ENCODE measurements around the gene ADRA2C.

The ADRA2C gene

DNA sequence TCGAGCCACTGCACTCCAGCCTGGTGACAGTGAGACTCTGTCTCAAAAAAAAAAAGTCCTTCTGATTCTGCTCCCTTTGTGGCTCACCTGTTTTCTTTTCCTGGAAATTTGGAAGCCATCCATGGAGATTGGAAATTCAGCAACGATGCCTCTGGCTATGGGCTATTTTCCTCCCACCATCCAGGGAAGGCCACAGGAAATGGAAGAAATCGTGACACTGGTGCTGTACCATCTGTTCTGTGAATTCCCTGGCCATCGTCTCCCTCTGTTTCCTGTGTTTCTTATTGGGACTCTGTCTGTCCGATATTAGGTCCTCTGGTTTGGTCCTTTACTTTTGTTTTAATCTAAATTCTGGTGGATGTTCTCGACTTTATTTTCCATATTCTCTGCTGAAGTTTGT is 29.4 kb upstream of the ADRA2C start:
- Histone ChIP-seq H3K4me3 (ENCODE audit: low read depth, low read length) (no peak overlapping the region), H3K27me3 (ENCODE audit: control insufficient read depth, insufficient read depth, low read length) (no peaks in the 10 kb centered on the region), H3K9me3 (ENCODE audit: control insufficient read depth, insufficient read depth, low read length) (no peaks in the 10 kb centered on the region), H3K9ac (ENCODE audit: low read depth, low read length) (no peak overlapping the region), H3K36me3 (ENCODE audit: control insufficient read depth, insufficient read depth, low read length) (no peaks in the 10 kb centered on the region), H3K4me1 (ENCODE audit: control insufficient read depth, insufficient read depth, low read length) (no peaks in the 10 kb centered on the region)

DNA sequence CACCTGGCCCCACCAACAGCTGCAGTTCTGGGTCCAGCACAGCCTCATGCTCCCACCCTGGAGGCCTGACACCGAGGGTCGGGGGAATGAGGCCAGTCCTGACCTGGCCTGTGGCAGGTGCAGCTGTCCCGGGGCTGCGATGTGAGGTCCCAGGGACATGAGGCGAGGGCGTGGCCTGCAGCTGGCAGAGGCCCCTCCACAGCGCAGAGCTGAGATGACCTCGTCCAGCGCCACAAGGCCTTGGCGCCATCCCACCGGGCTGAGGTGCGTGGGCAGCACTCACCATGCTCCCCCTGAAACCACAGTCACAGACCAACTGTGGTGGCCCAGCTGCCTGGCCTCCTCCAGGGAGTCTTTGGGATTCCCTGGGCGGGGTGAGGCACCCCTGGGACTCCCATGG is 26.6 kb upstream of the ADRA2C start:
- H3K36me3 ChIP-seq (ENCODE audit: control insufficient read depth, insufficient read depth, low read length): no peaks in the 10 kb centered on the region
- no peak overlapping the region for H3K9ac ChIP-seq (ENCODE audit: low read depth, low read length)
- H3K27me3 ChIP-seq (ENCODE audit: control insufficient read depth, insufficient read depth, low read length): no peaks in the 10 kb centered on the region
- H3K9me3 ChIP-seq (ENCODE audit: control insufficient read depth, insufficient read depth, low read length): peaks cover 4% of the 10 kb centered on the region
- H3K4me3 ChIP-seq (ENCODE audit: low read depth, low read length): no peak overlapping the region
- H3K4me1 ChIP-seq (ENCODE audit: control insufficient read depth, insufficient read depth, low read length): no peaks in the 10 kb centered on the region

DNA sequence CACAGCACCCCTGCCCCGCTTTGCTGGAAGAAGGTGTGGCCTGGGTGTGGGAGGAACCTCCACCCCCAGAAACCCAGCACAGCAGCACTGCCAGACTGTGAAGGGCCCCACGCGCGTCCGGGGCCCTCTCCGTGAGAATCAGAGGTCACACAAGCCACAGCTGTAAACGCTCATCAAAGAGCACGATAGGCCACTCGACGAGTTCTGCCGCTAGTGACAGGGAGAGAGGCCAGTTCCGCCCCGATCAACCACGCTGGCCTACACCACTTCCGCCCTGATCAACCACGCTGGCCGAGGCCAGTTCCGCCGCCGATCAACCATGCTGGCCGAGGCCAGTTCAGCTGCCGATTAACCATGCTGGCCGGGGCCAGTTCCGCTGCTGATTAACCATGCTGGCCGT is 25.9 kb upstream of the ADRA2C start:
- peaks cover 2% of the 10 kb centered on the region for H3K4me1 ChIP-seq (ENCODE audit: control insufficient read depth, insufficient read depth, low read length)
- H3K27me3 ChIP-seq (ENCODE audit: control insufficient read depth, insufficient read depth, low read length): peaks cover 2% of the 10 kb centered on the region
- H3K9me3 ChIP-seq (ENCODE audit: control insufficient read depth, insufficient read depth, low read length): peaks cover 4% of the 10 kb centered on the region
- H3K4me3 ChIP-seq (ENCODE audit: low read depth, low read length): no peak overlapping the region
- no peak overlapping the region for H3K9ac ChIP-seq (ENCODE audit: low read depth, low read length)
- no peaks in the 10 kb centered on the region for H3K36me3 ChIP-seq (ENCODE audit: control insufficient read depth, insufficient read depth, low read length)

DNA sequence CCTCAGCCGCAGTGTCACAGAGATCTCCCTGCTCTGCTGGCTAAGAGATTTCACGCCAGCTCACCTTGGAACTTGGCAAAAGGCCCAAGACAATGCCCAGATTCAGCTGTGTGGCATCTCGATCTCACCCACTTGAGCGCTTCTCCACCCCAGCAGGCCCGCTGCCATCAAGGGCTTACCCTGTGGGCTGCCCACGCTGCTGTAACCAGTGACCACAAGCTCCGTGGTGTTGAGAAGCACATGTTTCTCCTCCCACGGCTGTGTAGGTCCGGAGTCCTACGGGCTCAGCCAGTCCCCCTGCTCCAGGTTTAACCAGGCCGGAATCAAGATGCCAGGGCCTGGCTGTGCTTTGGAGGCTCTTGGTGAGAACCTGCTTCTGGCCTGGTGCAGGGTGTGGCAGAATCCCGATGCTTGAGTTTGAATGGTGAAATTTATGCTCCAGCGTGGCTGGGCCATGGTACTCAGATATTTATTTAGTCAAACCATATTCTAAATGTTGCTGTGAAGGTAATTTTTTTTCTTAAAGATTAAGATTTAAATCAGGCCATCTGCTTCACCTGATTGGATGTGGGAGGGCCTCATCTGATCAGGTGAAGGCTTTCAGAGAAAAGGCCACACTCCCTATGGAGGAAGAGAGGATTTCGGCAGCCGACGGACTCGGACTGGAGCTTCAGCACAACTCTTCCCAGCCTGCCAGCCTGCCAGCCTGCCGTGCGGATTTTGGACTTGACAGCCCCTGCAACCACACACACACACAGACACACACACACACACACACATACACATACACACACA is 24.8 kb upstream of the ADRA2C start:
- no peak overlapping the region for H3K4me3 ChIP-seq (ENCODE audit: low read depth, low read length)
- H3K4me1 ChIP-seq (ENCODE audit: control insufficient read depth, insufficient read depth, low read length): peaks cover 12% of the 10 kb centered on the region
- no peaks in the 10 kb centered on the region for H3K36me3 ChIP-seq (ENCODE audit: control insufficient read depth, insufficient read depth, low read length)
- no peak overlapping the region for H3K9ac ChIP-seq (ENCODE audit: low read depth, low read length)
- peaks cover 4% of the 10 kb centered on the region for H3K9me3 ChIP-seq (ENCODE audit: control insufficient read depth, insufficient read depth, low read length)
- H3K27me3 ChIP-seq (ENCODE audit: control insufficient read depth, insufficient read depth, low read length): peaks cover 5% of the 10 kb centered on the region

DNA sequence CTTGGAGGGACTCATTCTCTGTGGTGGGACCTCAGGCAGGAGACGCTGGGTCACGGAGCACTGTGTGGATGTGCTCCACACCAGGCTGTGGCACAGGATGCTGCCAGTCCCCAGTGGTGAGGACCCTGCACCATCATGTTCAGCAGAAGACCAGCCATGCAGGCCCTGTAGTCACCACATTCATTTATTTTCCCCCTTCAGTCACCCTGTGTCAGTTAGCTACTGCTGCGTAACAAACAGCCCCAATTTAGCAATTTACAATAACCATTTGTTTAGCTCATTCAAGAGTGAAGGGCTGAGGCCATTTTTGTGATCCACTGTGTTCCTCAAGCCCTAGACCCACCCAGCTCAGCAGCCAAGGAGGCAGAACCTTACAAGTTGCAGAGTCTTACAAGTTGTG is 23.6 kb upstream of the ADRA2C start:
- Histone ChIP-seq H3K36me3 (ENCODE audit: control insufficient read depth, insufficient read depth, low read length) (no peaks in the 10 kb centered on the region), H3K4me3 (ENCODE audit: low read depth, low read length) (no peak overlapping the region), H3K9ac (ENCODE audit: low read depth, low read length) (no peak overlapping the region), H3K9me3 (ENCODE audit: control insufficient read depth, insufficient read depth, low read length) (peaks cover 4% of the 10 kb centered on the region), H3K4me1 (ENCODE audit: control insufficient read depth, insufficient read depth, low read length) (peaks cover 12% of the 10 kb centered on the region), H3K27me3 (ENCODE audit: control insufficient read depth, insufficient read depth, low read length) (peaks cover 5% of the 10 kb centered on the region)

DNA sequence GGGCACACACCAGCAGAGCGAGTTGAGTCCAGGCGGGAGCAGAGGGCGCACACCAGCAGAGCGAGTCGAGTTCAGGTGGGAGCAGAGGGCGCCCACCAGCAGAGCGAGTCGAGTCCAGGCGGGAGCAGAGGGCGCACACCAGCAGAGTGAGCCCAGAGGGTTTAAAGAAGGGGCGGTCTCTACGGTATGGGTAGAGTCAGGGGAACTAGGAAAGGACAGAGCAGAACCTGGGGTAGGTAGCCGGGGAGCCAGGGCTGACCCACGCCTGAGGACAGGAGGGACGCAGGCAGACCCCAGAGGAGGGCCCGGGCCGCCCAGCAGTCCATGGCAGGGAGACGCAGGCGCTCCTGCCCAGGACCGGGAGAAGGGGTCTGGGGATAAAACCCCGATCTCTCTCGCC is 22.0 kb upstream of the ADRA2C start:
- H3K9ac ChIP-seq (ENCODE audit: low read depth, low read length): no peak overlapping the region
- no peak overlapping the region for H3K4me3 ChIP-seq (ENCODE audit: low read depth, low read length)
- peaks cover 4% of the 10 kb centered on the region for H3K9me3 ChIP-seq (ENCODE audit: control insufficient read depth, insufficient read depth, low read length)
- peaks cover 8% of the 10 kb centered on the region for H3K27me3 ChIP-seq (ENCODE audit: control insufficient read depth, insufficient read depth, low read length)
- no peaks in the 10 kb centered on the region for H3K36me3 ChIP-seq (ENCODE audit: control insufficient read depth, insufficient read depth, low read length)
- H3K4me1 ChIP-seq (ENCODE audit: control insufficient read depth, insufficient read depth, low read length): peaks cover 12% of the 10 kb centered on the region

DNA sequence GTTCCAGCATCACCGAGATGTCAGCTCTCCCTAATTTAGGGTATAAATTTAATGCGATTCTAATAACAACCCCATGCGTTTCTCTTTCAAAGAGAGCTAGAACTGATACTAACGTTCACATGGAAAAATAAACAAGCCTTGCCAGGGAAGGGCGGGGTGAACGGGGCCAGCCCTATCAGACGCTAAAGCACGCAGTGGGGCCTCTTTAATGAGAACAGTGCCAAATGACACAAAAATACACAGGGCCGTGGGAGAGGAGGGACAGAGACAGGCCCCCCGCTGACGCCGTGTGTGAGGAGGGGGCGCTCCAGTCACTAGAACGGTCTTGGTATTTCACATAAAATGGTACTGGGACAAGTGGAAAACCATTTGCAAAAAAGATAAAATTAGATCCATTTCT is 21.3 kb upstream of the ADRA2C start:
- H3K9me3 ChIP-seq (ENCODE audit: control insufficient read depth, insufficient read depth, low read length): peaks cover 4% of the 10 kb centered on the region
- H3K36me3 ChIP-seq (ENCODE audit: control insufficient read depth, insufficient read depth, low read length): no peaks in the 10 kb centered on the region
- peaks cover 8% of the 10 kb centered on the region for H3K27me3 ChIP-seq (ENCODE audit: control insufficient read depth, insufficient read depth, low read length)
- H3K9ac ChIP-seq (ENCODE audit: low read depth, low read length): no peak overlapping the region
- H3K4me3 ChIP-seq (ENCODE audit: low read depth, low read length): no peak overlapping the region
- peaks cover 12% of the 10 kb centered on the region for H3K4me1 ChIP-seq (ENCODE audit: control insufficient read depth, insufficient read depth, low read length)

DNA sequence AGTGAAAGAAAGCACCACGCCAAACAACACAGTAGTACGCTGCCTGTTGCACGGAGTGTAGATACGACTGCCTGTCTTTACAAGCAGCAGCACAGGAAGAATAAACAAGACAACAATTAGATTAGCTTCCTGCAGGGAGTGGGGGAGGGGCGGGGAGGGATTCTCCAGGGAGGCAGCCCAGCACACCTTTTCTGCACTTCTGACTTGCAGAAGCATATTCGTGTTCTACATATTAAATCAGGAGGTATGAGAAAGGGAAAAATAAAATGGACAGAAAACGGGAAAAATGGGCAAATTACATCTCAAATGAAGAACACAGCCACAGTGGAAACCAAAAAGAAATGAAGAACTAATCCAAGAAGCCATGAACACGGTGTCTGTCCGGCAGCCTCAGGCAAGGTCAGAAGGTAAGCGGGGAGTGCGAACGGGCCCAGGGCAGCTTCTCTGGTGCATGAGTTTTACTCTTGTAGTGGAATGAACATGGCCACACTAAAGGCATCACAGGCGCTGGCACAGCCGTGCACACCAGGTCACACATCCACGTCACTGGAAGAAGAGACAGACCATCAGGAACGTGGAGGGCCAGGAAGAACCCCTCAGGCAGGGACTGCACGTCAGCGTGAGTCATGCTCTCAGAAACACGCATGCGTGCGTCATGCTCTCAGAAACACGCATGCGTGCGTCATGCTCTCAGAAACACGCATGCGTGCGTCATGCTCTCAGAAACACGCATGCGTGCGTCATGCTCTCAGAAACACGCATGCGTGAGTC is 20.1 kb upstream of the ADRA2C start:
- Histone ChIP-seq H3K4me1 (ENCODE audit: control insufficient read depth, insufficient read depth, low read length) (peaks cover 12% of the 10 kb centered on the region), H3K4me3 (ENCODE audit: low read depth, low read length) (no peak overlapping the region), H3K27me3 (ENCODE audit: control insufficient read depth, insufficient read depth, low read length) (peaks cover 8% of the 10 kb centered on the region), H3K9me3 (ENCODE audit: control insufficient read depth, insufficient read depth, low read length) (peaks cover 4% of the 10 kb centered on the region), H3K36me3 (ENCODE audit: control insufficient read depth, insufficient read depth, low read length) (no peaks in the 10 kb centered on the region), H3K9ac (ENCODE audit: low read depth, low read length) (no peak overlapping the region)

DNA sequence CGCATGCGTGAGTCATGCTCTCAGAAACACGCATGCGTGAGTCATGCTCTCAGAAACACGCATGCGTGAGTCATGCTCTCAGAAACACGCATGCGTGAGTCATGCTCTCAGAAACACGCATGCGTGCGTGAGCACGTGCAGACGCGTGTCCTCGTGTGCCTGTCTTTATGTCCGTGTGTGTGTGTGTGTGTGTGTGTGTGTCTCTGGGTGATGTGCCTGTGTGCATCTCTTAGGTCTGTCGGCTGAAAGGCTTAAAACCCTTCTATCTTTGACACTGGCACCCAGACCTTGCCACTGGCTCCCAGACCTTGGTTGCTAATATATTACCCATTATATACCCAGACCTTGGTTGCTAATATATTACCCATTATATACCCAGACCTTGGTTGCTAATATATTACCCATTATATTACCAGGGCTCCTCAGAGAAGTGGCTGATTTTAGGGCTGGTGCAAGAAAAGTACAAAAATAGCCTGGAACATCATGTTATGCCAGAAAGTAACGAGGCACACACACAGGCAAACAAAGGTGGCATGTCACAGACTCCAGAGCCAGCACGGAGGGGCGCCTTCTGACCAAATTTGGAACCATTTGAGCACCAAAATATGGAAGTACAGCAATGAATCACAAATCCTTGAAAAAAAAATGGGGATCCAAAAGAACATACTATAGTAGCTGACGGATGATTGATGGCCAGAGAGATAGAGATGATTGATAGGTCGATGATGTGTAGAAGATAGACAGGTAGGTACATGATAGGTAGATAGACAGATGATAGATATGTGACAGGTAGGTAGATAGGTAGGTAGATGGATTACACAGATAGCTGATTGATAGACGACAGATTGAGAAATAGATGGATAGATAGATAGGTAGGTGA is 19.2 kb upstream of the ADRA2C start:
- peaks cover 8% of the 10 kb centered on the region for H3K27me3 ChIP-seq (ENCODE audit: control insufficient read depth, insufficient read depth, low read length)
- peaks cover 4% of the 10 kb centered on the region for H3K9me3 ChIP-seq (ENCODE audit: control insufficient read depth, insufficient read depth, low read length)
- no peak overlapping the region for H3K4me3 ChIP-seq (ENCODE audit: low read depth, low read length)
- H3K4me1 ChIP-seq (ENCODE audit: control insufficient read depth, insufficient read depth, low read length): peaks cover 12% of the 10 kb centered on the region
- no peak overlapping the region for H3K9ac ChIP-seq (ENCODE audit: low read depth, low read length)
- no peaks in the 10 kb centered on the region for H3K36me3 ChIP-seq (ENCODE audit: control insufficient read depth, insufficient read depth, low read length)

DNA sequence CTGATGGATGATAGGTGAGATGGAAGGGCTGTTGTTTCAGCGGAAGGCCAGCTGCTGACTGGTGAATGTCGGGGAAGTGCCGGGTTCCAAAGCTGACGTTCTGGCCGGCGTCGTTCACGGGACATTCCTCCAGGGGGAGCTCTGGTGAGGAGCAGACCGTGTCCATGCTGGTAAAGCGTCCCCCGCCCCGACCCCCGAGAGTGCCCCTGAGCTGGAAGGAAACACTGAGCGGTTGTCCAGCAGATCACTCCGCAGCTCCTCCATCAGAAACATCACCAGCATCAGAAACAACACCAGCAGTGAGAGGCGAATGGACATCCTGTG is 18.6 kb upstream of the ADRA2C start:
- H3K27me3 ChIP-seq (ENCODE audit: control insufficient read depth, insufficient read depth, low read length): peaks cover 8% of the 10 kb centered on the region
- no peak overlapping the region for H3K4me3 ChIP-seq (ENCODE audit: low read depth, low read length)
- no peak overlapping the region for H3K9ac ChIP-seq (ENCODE audit: low read depth, low read length)

DNA sequence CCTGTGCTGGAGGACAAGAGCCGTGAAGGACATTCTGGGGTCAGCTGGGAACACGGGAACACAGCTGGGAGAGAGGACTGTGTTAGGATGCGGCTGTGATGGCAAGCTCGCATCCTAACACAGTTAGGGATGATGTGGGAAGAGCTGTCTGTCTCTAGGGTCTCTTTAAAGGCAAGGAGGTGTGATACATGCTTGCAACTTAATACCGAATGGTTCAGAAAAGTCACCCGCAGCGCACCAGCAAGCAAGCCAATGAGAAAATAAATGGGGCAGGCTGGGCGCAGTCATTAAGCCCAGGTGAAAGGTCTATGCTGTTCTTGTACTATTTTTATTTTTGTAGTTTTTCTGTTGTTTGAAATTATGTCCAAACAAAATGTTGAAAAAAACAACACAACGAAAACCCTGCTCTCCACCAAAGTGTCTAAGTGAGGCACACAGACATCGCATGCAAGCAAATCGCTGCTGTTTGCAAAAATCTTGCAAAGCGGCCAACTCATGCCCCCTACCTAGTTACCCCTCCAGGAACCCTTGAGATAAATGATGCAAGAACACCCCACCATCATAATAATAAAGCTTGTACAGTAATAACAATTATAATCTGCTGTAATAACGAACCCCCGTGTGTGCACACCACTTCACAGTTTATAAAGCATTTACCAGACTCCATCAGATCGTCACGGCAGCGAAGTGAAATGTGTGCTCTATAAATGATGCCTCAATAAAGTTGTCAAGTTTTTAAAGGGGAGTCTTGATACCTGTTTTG is 17.9 kb upstream of the ADRA2C start:
- peaks cover 8% of the 10 kb centered on the region for H3K27me3 ChIP-seq (ENCODE audit: control insufficient read depth, insufficient read depth, low read length)
- H3K9me3 ChIP-seq (ENCODE audit: control insufficient read depth, insufficient read depth, low read length): no peaks in the 10 kb centered on the region
- H3K9ac ChIP-seq (ENCODE audit: low read depth, low read length): no peak overlapping the region
- no peak overlapping the region for H3K4me3 ChIP-seq (ENCODE audit: low read depth, low read length)
- H3K4me1 ChIP-seq (ENCODE audit: control insufficient read depth, insufficient read depth, low read length): peaks cover 15% of the 10 kb centered on the region
- no peaks in the 10 kb centered on the region for H3K36me3 ChIP-seq (ENCODE audit: control insufficient read depth, insufficient read depth, low read length)

More for the DNA sequence above, 18.6 kb upstream of the ADRA2C start:
- H3K4me1 ChIP-seq (ENCODE audit: control insufficient read depth, insufficient read depth, low read length): peaks cover 12% of the 10 kb centered on the region
- no peaks in the 10 kb centered on the region for H3K36me3 ChIP-seq (ENCODE audit: control insufficient read depth, insufficient read depth, low read length)
- peaks cover 4% of the 10 kb centered on the region for H3K9me3 ChIP-seq (ENCODE audit: control insufficient read depth, insufficient read depth, low read length)

Data from iPS-15b (cell line).